HCT116 (cell line): ENCODE measurements around the gene HARBI1. TPM values are rescaled to one million over a fixed set of nuclear protein-coding genes. Genes with fewer than 3 reads are reported as not detected.

Source experiments
- ATAC-seq: fragments of 200-7000 bp; cut with Tn5 transposase; 2 replicates; pipeline ENCODE4 v1.9.1; 2020; ENCODE audit warnings: mild to moderate bottlenecking, moderate library complexity
- BruUV-seq: library from RNA; stranded (reverse); fragments of 400-500 nt; replicated peaks from 2 replicates; lab custom pipeline; 2021; lab: Mats Ljungman, UMichigan
- CTCF ChIA-PET: fragments of 300-600 bp; sonication (Branson Sonifier 250); formaldehyde crosslinking; loops from one replicate; lab custom pipeline; 2021; ENCODE audit warnings: antibody characterized with exemption; lab: Charles Lee
- POLR2A ChIA-PET: fragments of 300-600, 350-600 bp; sonication (Branson Sonifier 250); formaldehyde crosslinking; loops from one replicate; lab custom pipeline; 2021; ENCODE audit warnings: antibody characterized with exemption; lab: Charles Lee
- RAD21 ChIA-PET, 2 experiments: fragments of 300-600 bp; sonication (Branson Sonifier 250); formaldehyde crosslinking; loops; one replicate each; lab custom pipeline; 2023; ENCODE audit warnings: low total read pairs in 2 of 2; ENCODE audit not compliant: uncharacterized antibody in 2 of 2, unreplicated experiment in 2 of 2, low non-redundant PET in 1 of 2; lab: Charles Lee
- DNase-seq: peaks from one replicate; pipeline ENCODE4 v3.0.0-alpha.2; 2010; ENCODE audit warnings: low read depth, low spot score
- H2AFZ ChIP-seq: fragments of 200-600 bp; shearing (Covaris generic), sonication (generic); 2 replicates; pipeline ENCODE4 v1.6.1; 2017; ENCODE audit warnings: low read depth, mixed run types, mixed read lengths, antibody characterized with exemption, low read length; ENCODE audit not compliant: poor library complexity, severe bottlenecking
- H3K27ac ChIP-seq: 2 replicates; pipeline ENCODE4 v1.5.1; 2012; ENCODE audit warnings: low read depth, low read length
- H3K27me3 ChIP-seq: fragments of 200-600 bp; sonication (generic); 2 replicates; pipeline ENCODE4 v1.6.1; 2016; ENCODE audit warnings: mixed run types, low read length, mixed read lengths; ENCODE audit not compliant: insufficient read depth
- H3K36me3 ChIP-seq, 2 experiments: fragments of 200-500 bp in 1 of 2; fragments of 200-600 bp in 1 of 2; sonication (Bioruptor generic) in 1 of 2; sonication (generic) in 1 of 2; 2 replicates each; pipeline versions ENCODE4 v1.5.1 to v1.6.1; 2014 to 2016; ENCODE audit warnings: low read length in 2 of 2, inconsistent platforms in 1 of 2, mixed read lengths in 1 of 2, mixed run types in 1 of 2; ENCODE audit not compliant: insufficient read depth in 2 of 2, control insufficient read depth in 1 of 2
- H3K4me1 ChIP-seq, 2 experiments: fragments of 200-600 bp in 1 of 2; sonication (generic) in 1 of 2; 2 replicates each; pipeline versions ENCODE4 v1.5.1 to v1.6.1; 2012 to 2017; ENCODE audit warnings: low read length in 2 of 2, inconsistent platforms in 1 of 2, mild to moderate bottlenecking in 1 of 2, mixed read lengths in 1 of 2, mixed run types in 1 of 2, moderate library complexity in 1 of 2; ENCODE audit not compliant: insufficient read depth in 2 of 2, control insufficient read depth in 1 of 2
- H3K4me2 ChIP-seq: fragments of 200-600 bp; sonication (generic); 2 replicates; pipeline ENCODE4 v1.6.1; 2017; ENCODE audit warnings: mixed run types, low read length, mixed read lengths
- H3K4me3 ChIP-seq, 2 experiments: fragments of 200-600 bp in 1 of 2; sonication (generic) in 1 of 2; replicated peaks in 1 of 2; 2 replicates each; pipeline ENCODE4 v1.5.1; 2011 to 2016; ENCODE audit warnings: low read length in 2 of 2, control low read depth in 1 of 2, low read depth in 1 of 2, mild to moderate bottlenecking in 1 of 2, mixed read lengths in 1 of 2, mixed run types in 1 of 2
- H3K79me2 ChIP-seq: fragments of 200-600 bp; sonication (generic); 2 replicates; pipeline ENCODE4 v1.6.1; 2017; ENCODE audit warnings: mild to moderate bottlenecking, mixed run types, low read length, moderate library complexity, mixed read lengths; ENCODE audit not compliant: insufficient read depth
- H3K9ac ChIP-seq: fragments of 200-600 bp; sonication (generic); 2 replicates; pipeline ENCODE4 v1.6.1; 2016; ENCODE audit warnings: low read length, mixed read lengths
- H3K9me2 ChIP-seq: fragments of 200-600 bp; sonication (generic), shearing (Covaris generic); 2 replicates; pipeline ENCODE4 v1.6.1; 2017; ENCODE audit warnings: mixed run types, mild to moderate bottlenecking, moderate library complexity; ENCODE audit not compliant: insufficient read depth
- H3K9me3 ChIP-seq, 2 experiments: fragments of 200-500 bp in 1 of 2; fragments of 200-600 bp in 1 of 2; sonication (Bioruptor generic) in 1 of 2; sonication (generic) in 1 of 2; 2 replicates each; pipeline ENCODE4 v1.6.1; 2014 to 2017; ENCODE audit warnings: low read length in 2 of 2, mixed read lengths in 2 of 2, inconsistent platforms in 1 of 2, low read depth in 1 of 2, mild to moderate bottlenecking in 1 of 2, mixed run types in 1 of 2, moderate library complexity in 1 of 2; ENCODE audit not compliant: control insufficient read depth in 1 of 2, insufficient read depth in 1 of 2
- H4K20me1 ChIP-seq: fragments of 200-600 bp; sonication (generic), shearing (Covaris generic); 2 replicates; pipeline ENCODE4 v1.6.1; 2017; ENCODE audit warnings: mixed run types, mild to moderate bottlenecking, moderate library complexity; ENCODE audit not compliant: insufficient read depth
- ELF1 ChIP-seq: IDR thresholded peaks from 2 replicates; pipeline ENCODE4 v1.6.1; 2012; ENCODE audit warnings: low read depth, borderline replicate concordance
- MAX ChIP-seq: IDR thresholded peaks from 2 replicates; pipeline ENCODE4 v1.6.1; 2012
- REST ChIP-seq: IDR thresholded peaks from 2 replicates; pipeline ENCODE4 v1.6.1; 2012; ENCODE audit warnings: low read depth
- SP1 ChIP-seq: IDR thresholded peaks from 2 replicates; pipeline ENCODE4 v1.6.1; 2012; ENCODE audit warnings: low read depth
- TCF7L2 ChIP-seq: IDR thresholded peaks from 2 replicates; pipeline ENCODE4 v1.7.0; 2011; ENCODE audit warnings: borderline replicate concordance, inconsistent platforms; ENCODE audit not compliant: insufficient read depth, insufficient read length; ENCODE audit errors: extremely low read depth
- ZBTB33 ChIP-seq: IDR thresholded peaks from 2 replicates; pipeline ENCODE4 v1.6.1; 2011; ENCODE audit warnings: mild to moderate bottlenecking, low read length, moderate library complexity; ENCODE audit not compliant: insufficient replicate concordance; ENCODE audit errors: extremely low read depth
- intact Hi-C: fragments of 100-400 bp; cut with micrococcal nuclease; formaldehyde crosslinking; loops from 2 replicates; pipeline ENCODE4 v1.10.0; 2022
- total RNA-seq: library from RNA; stranded (reverse); gene quantifications from one replicate; pipeline ENCODE4 v1.2.1, GENCODE V29; 2021; ENCODE audit not compliant: unreplicated experiment

Gene HARBI1
- total RNA-seq, 1 experiment from 2014 or later: 1.9 TPM

- ATAC-seq (no peak), DNase-seq (no peak)
- H3K9ac ChIP-seq: no peak overlapping the region
- no TSS peak for BruUV-seq
- no peak overlapping the region for H3K27ac ChIP-seq
- no peaks in the 10 kb centered on the region for H3K4me1 ChIP-seq
- POLR2A ChIA-PET: no interaction called here
- intact Hi-C loops: no loop called here
- H3K36me3 ChIP-seq: peaks cover 10 to 11% of the 10 kb centered on the region in 2 experiments; a peak in 3 of 4 replicates
- no peaks in the 10 kb centered on the region for H3K27me3 ChIP-seq
- H3K9me2 ChIP-seq: no peaks in the 10 kb centered on the region
- no peaks in the 10 kb centered on the region for H4K20me1 ChIP-seq
- RAD21 ChIA-PET: no interaction called here
- H2AFZ ChIP-seq: no peak overlapping the region
- no peak overlapping the region for H3K4me2 ChIP-seq
- no peak for TF ChIP-seq ELF1
- no peak for TF ChIP-seq REST
- no peak for TF ChIP-seq SP1
- TF ChIP-seq ZBTB33: no peak
- no peak for TF ChIP-seq TCF7L2
- no peak for TF ChIP-seq MAX
- no peaks in the 10 kb centered on the region for H3K9me3 ChIP-seq
- H3K79me2 ChIP-seq: no peaks in the 10 kb centered on the region
- no peak overlapping the region for H3K4me3 ChIP-seq
- CTCF ChIA-PET: no interaction called here
These were observed 42.9 kb upstream of the HARBI1 start for GRCh38 chr11:46659908-46660307.
